Heart left ventricle (tissue), 16 donors: ENCODE data around the gene SMIM14. TPM values are rescaled to one million over a fixed set of nuclear protein-coding genes. Genes with fewer than 3 reads are reported as not detected.
"Not testable (repeated sequence)": the region's sequence is repeated elsewhere in the genome, so short reads cannot be mapped to it uniquely, and the experiment has no call there.

Source experiments
- ATAC-seq, 4 donors: fragments of 200-7000 bp; cut with Tn5 transposase; one replicate each; pipeline ENCODE4 v1.9.1; 2020 to 2022; ENCODE audit warnings: moderate library complexity in 4 of 4, mild to moderate bottlenecking in 3 of 4, moderate number of reproducible peaks in 1 of 4
- DNase-seq, 5 donors: peaks; one replicate each; pipeline ENCODE4 v3.0.0-alpha.2; 2020
- H3K27ac ChIP-seq, 12 donors: fragments of 200-600 bp; sonication (generic) in 4 of 12; one replicate each; pipeline versions ENCODE4 v1.5.0 to v1.8.0; 2016 to 2022; ENCODE audit warnings: mild to moderate bottlenecking in 2 of 12
- H3K27me3 ChIP-seq, 9 donors: fragments of 200-600 bp; sonication (generic) in 2 of 9; one replicate each; pipeline versions ENCODE4 v1.5.1 to v1.8.0; 2016 to 2022; ENCODE audit warnings: mild to moderate bottlenecking in 3 of 9
- H3K36me3 ChIP-seq, 9 donors: fragments of 200-600 bp; sonication (generic) in 2 of 9; one replicate each; pipeline versions ENCODE4 v1.5.0 to v1.8.0; 2018 to 2022; ENCODE audit warnings: mild to moderate bottlenecking in 2 of 9
- H3K4me1 ChIP-seq, 12 donors: fragments of 200-600 bp; sonication (generic) in 4 of 12; one replicate each; pipeline versions ENCODE4 v1.5.0 to v1.8.0; 2016 to 2022; ENCODE audit warnings: mild to moderate bottlenecking in 3 of 12
- H3K4me3 ChIP-seq, 12 donors: fragments of 200-600 bp; sonication (generic) in 4 of 12; one replicate each; pipeline versions ENCODE4 v1.5.0 to v1.8.0; 2017 to 2022; ENCODE audit warnings: mild to moderate bottlenecking in 9 of 12, moderate library complexity in 4 of 12
- H3K9me3 ChIP-seq, 12 donors: fragments of 200-600 bp; sonication (generic) in 4 of 12; one replicate each; pipeline versions ENCODE4 v1.5.0 to v1.8.0; 2016 to 2022; ENCODE audit warnings: mild to moderate bottlenecking in 1 of 12
- CTCF ChIP-seq, 12 donors: fragments of 200-600 bp; sonication (generic) in 4 of 12; IDR thresholded peaks; one replicate each; pipeline versions ENCODE4 v1.5.0 to v1.8.0; 2018 to 2022; ENCODE audit warnings: antibody characterized with exemption in 12 of 12, mild to moderate bottlenecking in 5 of 12
- POLR2A ChIP-seq, 2 donors: fragments of 450-650 bp; IDR thresholded peaks; one replicate each; pipeline ENCODE4 v1.6.1; 2017; ENCODE audit warnings: antibody characterized with exemption in 2 of 2, mild to moderate bottlenecking in 2 of 2, moderate library complexity in 2 of 2
- WGBS, 4 donors: extraction: QIAGEN DNeasy Blood & Tissue Kit in 2 of 4; methylation state at CpG; one replicate each; pipeline versions ENCODE4 v1.1.5 to v1.1.7; 2013 to 2018; 5-methylcytosine and 5-hydroxymethylcytosine counted together
- intact Hi-C, 10 donors: fragments of 100-400 bp; cut with DNase I; formaldehyde crosslinking; loops; one replicate each; pipeline versions ENCODE4 v1.11.1 to v1.14.2; 2022
- polyA plus RNA-seq, 2 donors: library from polyadenylated mRNA; stranded (reverse); fragments of 200-250 nt; gene quantifications; one replicate each; pipeline ENCODE4 v1.2.3, GENCODE V29; 2013
- total RNA-seq, 9 donors: library from RNA; depleted of rRNA in 2 of 9; stranded (reverse); fragments of >200 nt in 2 of 9; fragmentation: NEBNext Ultra II Directional in 3 of 9; extraction: Animal tissue kit (Norgen Biotek cat#: 25700) in 3 of 9; gene quantifications; one replicate each; pipeline versions ENCODE4 v1.1.0 to v1.2.4, GENCODE V29; 2016 to 2023
- donor health status: ischemic (EF 13 %, LVEDD 7.1; RV severe dilation, severe dysfunction).
- donor health status: healthy with polysubstance abuse.
- donor health status: DM: no; HTN: yes; CAD: no.
- donor health status: DM: no; HTN: no; CAD: no.
- donor health status: ischemic (EF 25% LVEDD 6.9; RV normal size, moderate dysfunction).
- donor health status: ischemic (EF 25% LVEDD 5.7; RV mildly dilated, moderate dysfunction).
- donor health status: healthy.
- donor health status: DM: yes; HTN: yes; CAD: no.
- donor health status: ischemic (EF 35%, LVEDD 5.7; RV mildly dilated, moderate dysfunction).
- donor health status: nonischemic (EF 11% LVEDD 7.7; RV severe dilation, severe dysfunction).
- donor health status: DM: yes; HTN: yes; CAD: no.
- donor health status: PGD.
- donor health status: ischemic (EF 29% LVEDD 5.4; RV normal size, mild dysfunction).
- donor health status: nonischemic (EF 23%, LVEDD 6.1; RV moderate dilation, normal function).

Gene SMIM14
- total and polyA plus RNA-seq, 11 donors = 3.0 to 24.8 (median 11.8) TPM

DNA sequence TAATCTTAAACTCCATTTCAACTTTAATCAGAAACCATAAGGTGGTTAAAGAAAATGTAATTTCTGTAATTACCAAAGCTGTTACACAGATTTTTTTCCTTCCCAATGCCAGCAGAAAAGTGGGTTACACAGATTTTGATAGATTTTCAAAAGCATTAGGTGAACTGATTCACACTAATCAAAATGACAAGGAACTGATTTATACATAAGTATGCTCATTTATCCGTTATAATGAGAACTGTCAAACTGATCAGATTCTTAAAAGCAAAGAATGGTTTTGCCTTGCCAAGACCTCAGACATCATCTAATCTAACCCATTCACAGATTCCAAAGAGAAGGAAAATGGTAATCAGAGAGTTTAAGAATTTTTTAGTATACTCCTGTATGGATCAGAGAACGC, 116.6 kb downstream of the SMIM14 start:
- Histone ChIP-seq H3K36me3 (peaks cover 0 to 33% (median 29%) of the 10 kb centered on the region in 9 donors), H3K27me3 (no peaks in the 10 kb centered on the region), H3K4me3 (no peak overlapping the region), H3K27ac (no peak overlapping the region), H3K4me1 (peaks cover 0 to 16% (median 7%) of the 10 kb centered on the region in 12 donors), H3K9me3 (no peaks in the 10 kb centered on the region)
- no peak for DNase-seq
- no peak for TF ChIP-seq POLR2A (IDR thresholded peaks at IDR 0.05)
- no peak for TF ChIP-seq CTCF (IDR thresholded peaks at IDR 0.05)
- intact Hi-C loops = loop anchor here in 3 of 10 donors (10.0 kb wide), 3 partner anchors 67 to 533 kb away; partner anchors contain the start of genes PDS5A (in 2 of the 3), LIAS (in 1 of the 3), N4BP2 (in 1 of the 3) and RPL9 (in 1 of the 3)
- 39 to 86% (median 72%) methylated on average over 2 of the region's 2 CpGs for WGBS, 4 donors
- ATAC-seq = no peak

DNA sequence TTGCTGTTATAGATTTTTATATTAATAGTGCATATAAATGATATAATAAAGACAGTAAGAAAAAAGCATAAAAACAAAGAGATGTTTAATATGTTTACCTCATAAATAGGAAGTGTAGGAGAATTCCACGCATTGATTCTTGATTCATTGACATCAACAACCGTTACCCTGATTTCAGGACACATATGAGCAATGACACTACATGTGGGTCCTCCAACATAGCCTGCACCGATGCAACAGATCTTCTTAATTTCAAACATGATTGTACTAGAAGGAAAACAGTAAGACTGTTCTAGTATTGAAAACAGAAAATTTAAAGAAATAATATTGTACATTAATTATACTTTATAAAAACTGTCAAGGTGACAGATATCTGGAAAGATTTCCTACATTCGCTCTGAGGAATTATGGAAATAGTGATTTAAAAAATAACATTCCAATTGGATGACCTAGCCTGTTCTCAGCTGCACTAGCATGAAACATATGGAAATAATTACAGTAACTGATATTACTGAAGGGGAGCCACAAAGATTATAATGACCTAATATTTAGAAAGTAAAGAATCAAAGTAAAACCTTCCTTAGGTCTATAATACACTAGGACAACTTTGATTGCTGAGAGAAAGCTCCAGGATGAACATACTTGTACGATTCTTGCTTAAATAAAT, 117.3 kb downstream of the SMIM14 start:
- intact Hi-C loops = loop anchor here in 3 of 10 donors (10.0 kb wide), 3 partner anchors 67 to 533 kb away; partner anchors contain the start of genes PDS5A (in 2 of the 3), LIAS (in 1 of the 3), N4BP2 (in 1 of the 3) and RPL9 (in 1 of the 3)
- H3K27me3 ChIP-seq = no peaks in the 10 kb centered on the region
- no peak overlapping the region for H3K4me3 ChIP-seq

DNA sequence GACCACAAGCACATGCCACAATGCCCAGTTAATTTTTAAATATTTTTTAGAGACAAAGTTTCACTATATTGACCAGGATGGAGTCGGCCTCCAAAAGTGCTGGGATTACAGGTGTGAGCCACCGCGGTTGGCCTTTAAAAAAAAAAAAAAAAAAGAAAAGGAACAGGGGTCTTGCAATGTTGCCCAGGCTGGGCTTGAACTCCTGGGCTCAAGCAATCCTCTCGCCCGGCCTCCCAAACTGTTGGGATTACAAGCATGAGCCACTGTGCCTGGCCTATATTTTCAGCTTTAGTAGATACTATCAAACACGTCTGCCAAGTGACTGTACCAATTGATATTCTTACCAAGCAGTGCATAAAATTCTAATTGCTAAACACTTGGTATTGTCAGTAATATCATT, 120.2 kb downstream of the SMIM14 start:
- intact Hi-C loops = no loop called here
- no peaks in the 10 kb centered on the region for H3K27me3 ChIP-seq
- no peak for DNase-seq
- H3K27ac ChIP-seq = no peak overlapping the region
- H3K4me3 ChIP-seq = no peak overlapping the region
- H3K36me3 ChIP-seq = peaks cover 0 to 57% (median 38%) of the 10 kb centered on the region in 9 donors
- H3K9me3 ChIP-seq = no peaks in the 10 kb centered on the region
- WGBS, 4 donors = 87 to 98% (median 91%) methylated on average over 6 of the region's 6 CpGs
- H3K4me1 ChIP-seq = peaks cover 0 to 6% (median 0%) of the 10 kb centered on the region in 12 donors
- TF ChIP-seq CTCF (IDR thresholded peaks at IDR 0.05) = no peak
- TF ChIP-seq POLR2A (IDR thresholded peaks at IDR 0.05) = no peak
- no peak for ATAC-seq

More for the DNA sequence above, 117.3 kb downstream of the SMIM14 start:
- Histone ChIP-seq H3K9me3 (no peaks in the 10 kb centered on the region), H3K4me1 (peaks cover 0 to 13% (median 4%) of the 10 kb centered on the region in 12 donors), H3K36me3 (peaks cover 0 to 38% (median 30%) of the 10 kb centered on the region in 9 donors), H3K27ac (no peak overlapping the region)
- DNase-seq = no peak
- no peak for ATAC-seq
- WGBS, 4 donors = 75 to 80% (median 76%) methylated on average over 5 of the region's 5 CpGs
- no peak for TF ChIP-seq POLR2A (IDR thresholded peaks at IDR 0.05)
- no peak for TF ChIP-seq CTCF (IDR thresholded peaks at IDR 0.05)

DNA sequence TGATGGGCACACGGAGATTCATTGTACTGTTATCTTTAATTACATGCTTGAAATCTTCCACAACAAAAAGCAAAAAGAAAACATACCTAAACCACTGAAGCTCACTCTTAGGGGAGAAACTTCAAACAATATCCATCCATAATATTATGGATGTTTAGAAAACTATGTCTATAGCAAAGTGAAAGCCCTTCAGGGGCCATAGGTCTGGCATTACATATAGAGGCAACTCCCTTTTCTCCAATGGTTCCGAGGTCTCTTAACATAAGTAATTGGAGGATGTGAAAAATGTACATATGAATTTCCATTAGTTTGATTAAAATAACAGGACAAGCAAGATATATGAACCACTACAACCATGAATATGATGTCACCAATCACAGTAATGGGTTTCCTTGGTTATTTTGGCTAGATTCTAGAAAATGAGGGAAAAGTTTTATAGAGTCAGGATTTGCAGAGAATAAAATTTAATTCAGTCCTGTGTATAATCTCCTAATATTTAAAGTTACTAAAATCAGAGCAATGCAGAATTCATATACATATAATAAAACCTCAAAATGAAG, 122.2 kb downstream of the SMIM14 start:
- TF ChIP-seq POLR2A (IDR thresholded peaks at IDR 0.05) (no peak), CTCF (IDR thresholded peaks at IDR 0.05) (no peak)
- H3K27ac ChIP-seq = no peak overlapping the region
- DNase-seq (no peak), ATAC-seq (no peak)
- WGBS, 4 donors = 87 to 98% (median 94%) methylated on average over 2 of the region's 2 CpGs
- H3K36me3 ChIP-seq = peaks cover 0 to 77% (median 56%) of the 10 kb centered on the region in 9 donors
- H3K27me3 ChIP-seq = no peaks in the 10 kb centered on the region
- intact Hi-C loops = no loop called here
- H3K4me3 ChIP-seq = no peak overlapping the region
- no peaks in the 10 kb centered on the region for H3K9me3 ChIP-seq
- H3K4me1 ChIP-seq = peaks cover 0 to 3% (median 0%) of the 10 kb centered on the region in 12 donors

GRCh38 chr4:39515669-39516401, 122.8 kb downstream of the SMIM14 start:
- H3K9me3 ChIP-seq, H3K27ac ChIP-seq, DNase-seq, intact Hi-C loops, ATAC-seq, H3K27me3 ChIP-seq, H3K4me1 ChIP-seq, H3K4me3 ChIP-seq: not testable (repeated sequence)
- peaks cover 0 to 84% (median 63%) of the 10 kb centered on the region in 9 donors for H3K36me3 ChIP-seq
- WGBS, 4 donors = 95 to 97% (median 95%) methylated on average over 14 of the region's 14 CpGs
